Activated naive CD8-positive, alpha-beta T cell treated with anti-CD3 and anti-CD28 coated beads for 36 hours (primary cell): ENCODE results near the gene BIRC2. TPM values are rescaled to one million over a fixed set of nuclear protein-coding genes. Genes with fewer than 3 reads are reported as not detected.

ENCODE experiments used
- DNase-seq: peaks from one replicate; pipeline ENCODE4 v3.0.0; 2021
- H3K27ac Mint-ChIP-seq: one replicate; pipeline ENCODE4 v1.8.0; 2022; ENCODE audit warnings: mild to moderate bottlenecking, moderate library complexity, mixed read lengths
- H3K27me3 Mint-ChIP-seq: one replicate; pipeline ENCODE4 v1.8.0; 2022; ENCODE audit warnings: mild to moderate bottlenecking, mixed read lengths
- H3K36me3 Mint-ChIP-seq: one replicate; pipeline ENCODE4 v1.8.0; 2021; ENCODE audit warnings: mild to moderate bottlenecking, mixed read lengths
- H3K4me1 Mint-ChIP-seq: one replicate; pipeline ENCODE4 v1.8.0; 2021; ENCODE audit warnings: mixed read lengths
- H3K4me3 Mint-ChIP-seq: one replicate; pipeline ENCODE4 v1.8.0; 2022; ENCODE audit warnings: mild to moderate bottlenecking, moderate library complexity, mixed read lengths
- H3K9me3 Mint-ChIP-seq: one replicate; pipeline ENCODE4 v1.8.0; 2022; ENCODE audit warnings: mixed read lengths
- total RNA-seq, 2 experiments: library from RNA; stranded (reverse); gene quantifications; one replicate each; pipeline ENCODE4 v1.2.3, GENCODE V29; 2021

BIRC2 gene
- total RNA-seq, 2 experiments from 2014 or later = 29.6 to 30.7 TPM

DNA sequence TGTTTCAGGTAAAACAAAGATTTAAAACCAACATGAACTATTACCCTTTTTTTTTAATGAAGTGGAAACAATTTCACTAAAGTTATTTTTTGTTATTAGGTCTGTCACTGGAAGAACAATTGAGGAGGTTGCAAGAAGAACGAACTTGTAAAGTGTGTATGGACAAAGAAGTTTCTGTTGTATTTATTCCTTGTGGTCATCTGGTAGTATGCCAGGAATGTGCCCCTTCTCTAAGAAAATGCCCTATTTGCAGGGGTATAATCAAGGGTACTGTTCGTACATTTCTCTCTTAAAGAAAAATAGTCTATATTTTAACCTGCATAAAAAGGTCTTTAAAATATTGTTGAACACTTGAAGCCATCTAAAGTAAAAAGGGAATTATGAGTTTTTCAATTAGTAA lies 30.9 kb downstream of the BIRC2 start:
- Mint-ChIP-seq H3K9me3 (no peaks in the 10 kb centered on the region), H3K27me3 (no peaks in the 10 kb centered on the region), H3K36me3 (peaks cover 41% of the 10 kb centered on the region), H3K27ac (no peak overlapping the region), H3K4me3 (no peak overlapping the region), H3K4me1 (peaks cover 27% of the 10 kb centered on the region)
- no peak for DNase-seq

- H3K36me3 Mint-ChIP-seq = peaks cover 43% of the 10 kb centered on the region
- H3K9me3 Mint-ChIP-seq = no peaks in the 10 kb centered on the region
- no peak overlapping the region for H3K27ac Mint-ChIP-seq
- H3K4me1 Mint-ChIP-seq = peaks cover 25% of the 10 kb centered on the region
- no peak for DNase-seq
- H3K27me3 Mint-ChIP-seq = no peaks in the 10 kb centered on the region
- no peak overlapping the region for H3K4me3 Mint-ChIP-seq
Observed at GRCh38 chr11:102378818-102379217, 31.8 kb downstream of the BIRC2 start.

DNA sequence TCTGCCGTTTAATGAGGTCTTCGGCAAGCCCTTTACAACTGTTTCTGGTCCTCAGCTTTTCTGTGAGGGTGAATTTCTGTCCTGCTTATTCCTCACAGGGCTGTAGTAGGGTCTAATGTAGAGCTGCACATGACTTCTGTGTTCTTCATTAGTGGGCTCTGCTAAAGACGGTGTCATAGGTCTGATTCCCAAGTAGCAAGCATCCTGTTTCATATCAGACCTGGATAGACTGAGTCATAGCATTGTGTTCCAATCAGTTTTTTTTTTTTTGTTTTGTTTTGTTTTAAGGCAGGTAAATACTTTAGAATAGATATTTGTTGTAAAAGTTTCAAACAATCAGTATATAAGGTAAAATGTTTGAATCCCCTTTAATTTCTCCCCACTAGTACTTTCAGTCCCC lies 35.4 kb downstream of the BIRC2 start:
- DNase-seq = no peak
- Mint-ChIP-seq H3K36me3 (peaks cover 46% of the 10 kb centered on the region), H3K4me3 (no peak overlapping the region), H3K9me3 (no peaks in the 10 kb centered on the region), H3K4me1 (peaks cover 35% of the 10 kb centered on the region), H3K27me3 (no peaks in the 10 kb centered on the region), H3K27ac (no peak overlapping the region)

GRCh38 chr11:102383839-102384238 lies 36.8 kb downstream of the BIRC2 start:
- H3K27me3 Mint-ChIP-seq = no peaks in the 10 kb centered on the region
- no peak overlapping the region for H3K27ac Mint-ChIP-seq
- H3K4me1 Mint-ChIP-seq = peaks cover 31% of the 10 kb centered on the region

GRCh38 chr11:102384419-102385079 lies 37.5 kb downstream of the BIRC2 start:
- Mint-ChIP-seq H3K27ac (no peak overlapping the region), H3K27me3 (no peaks in the 10 kb centered on the region), H3K4me1 (peaks cover 32% of the 10 kb centered on the region), H3K4me3 (no peak overlapping the region), H3K36me3 (peaks cover 53% of the 10 kb centered on the region), H3K9me3 (peaks cover 6% of the 10 kb centered on the region)
- DNase-seq = no peak

More at GRCh38 chr11:102383839-102384238, 36.8 kb downstream of the BIRC2 start:
- H3K9me3 Mint-ChIP-seq = peaks cover under 1% of the 10 kb centered on the region
- no peak for DNase-seq
- H3K36me3 Mint-ChIP-seq = peaks cover 52% of the 10 kb centered on the region
- no peak overlapping the region for H3K4me3 Mint-ChIP-seq

DNA sequence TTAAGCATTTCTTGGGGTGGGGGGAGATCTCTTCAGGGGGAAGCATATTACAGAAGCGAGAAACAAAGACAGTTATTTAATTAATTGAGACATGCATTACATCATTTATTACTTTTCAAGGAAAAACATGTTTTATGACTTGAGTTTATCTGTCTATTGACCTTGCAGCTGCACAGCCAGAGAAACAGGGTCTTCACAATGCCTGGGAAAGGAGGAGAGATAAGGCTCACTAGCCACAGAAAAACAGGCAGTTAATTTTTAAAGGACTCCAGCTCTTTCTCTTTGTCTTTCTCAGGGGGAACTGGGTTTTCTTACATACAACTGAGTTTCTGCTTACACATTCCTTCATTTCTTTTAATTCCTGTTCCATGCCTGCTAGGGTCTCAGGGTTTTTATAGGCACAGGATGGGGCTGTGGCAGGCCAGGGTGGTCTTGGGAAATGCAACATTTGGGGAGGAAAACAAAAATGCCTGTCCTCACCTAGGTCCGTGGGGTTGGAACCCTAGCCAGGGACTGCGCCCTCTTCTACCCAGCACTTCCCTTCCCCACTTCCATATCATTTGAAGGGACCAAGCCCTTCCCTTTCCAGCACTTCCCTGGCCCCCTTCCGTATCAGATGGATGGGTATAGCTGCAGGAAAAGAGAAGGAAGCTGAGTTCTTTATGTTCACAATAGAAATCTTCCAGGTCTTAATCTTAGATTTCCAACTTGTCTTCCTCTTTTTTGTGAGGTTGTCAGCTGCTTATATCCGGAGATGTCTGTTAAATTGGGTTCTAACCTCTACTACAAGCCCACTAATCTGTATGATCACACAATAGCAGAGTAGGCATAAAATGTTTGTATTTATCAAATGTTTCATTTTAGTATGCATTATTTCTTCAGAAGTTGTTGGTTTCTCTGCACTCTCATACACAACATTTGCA lies 38.3 kb downstream of the BIRC2 start:
- Mint-ChIP-seq H3K4me1 (peaks cover 35% of the 10 kb centered on the region), H3K4me3 (no peak overlapping the region), H3K36me3 (peaks cover 52% of the 10 kb centered on the region), H3K9me3 (peaks cover 6% of the 10 kb centered on the region), H3K27ac (peak overlapping the region; percentile 27), H3K27me3 (no peaks in the 10 kb centered on the region)
- DNase-seq = no peak

DNA sequence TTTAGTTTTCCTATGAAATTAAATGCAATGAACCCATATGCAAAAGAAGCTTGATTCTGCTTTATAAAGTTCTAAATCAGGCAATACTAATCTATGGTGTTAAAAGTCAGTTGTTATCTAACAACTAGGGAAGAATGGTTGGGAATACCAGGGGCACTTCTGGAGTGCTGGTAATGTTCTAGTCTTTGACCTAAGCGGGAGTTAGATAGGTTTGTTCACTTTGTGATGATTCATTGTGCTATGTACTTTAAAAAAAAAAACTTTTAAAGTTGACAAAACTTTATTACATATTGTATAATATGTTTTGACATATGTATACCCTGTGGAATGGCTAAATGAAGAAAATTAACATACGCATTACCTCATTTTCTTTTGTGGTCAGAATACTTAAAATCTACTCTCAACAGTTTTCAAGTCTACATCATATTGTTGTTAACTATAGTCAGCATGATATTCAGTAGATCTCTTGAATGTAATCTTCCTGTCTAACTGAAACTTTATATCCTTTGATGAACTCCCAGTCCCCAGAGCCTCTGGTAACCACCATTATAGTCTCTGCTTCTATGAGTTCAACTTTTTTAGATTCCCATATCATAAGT lies 39.2 kb downstream of the BIRC2 start:
- no peak overlapping the region for H3K4me3 Mint-ChIP-seq
- H3K9me3 Mint-ChIP-seq = peaks cover 6% of the 10 kb centered on the region
- H3K36me3 Mint-ChIP-seq = peaks cover 49% of the 10 kb centered on the region
- H3K27ac Mint-ChIP-seq = peak overlapping the region; percentile 25
- DNase-seq = no peak
- no peaks in the 10 kb centered on the region for H3K27me3 Mint-ChIP-seq
- H3K4me1 Mint-ChIP-seq = peaks cover 41% of the 10 kb centered on the region

- Mint-ChIP-seq H3K9me3 (peaks cover 6% of the 10 kb centered on the region), H3K27ac (no peak overlapping the region), H3K4me1 (peaks cover 39% of the 10 kb centered on the region), H3K36me3 (peaks cover 51% of the 10 kb centered on the region), H3K27me3 (no peaks in the 10 kb centered on the region), H3K4me3 (no peak overlapping the region)
- no peak for DNase-seq
Observed at GRCh38 chr11:102387043-102387781, 40.2 kb downstream of the BIRC2 start.

GRCh38 chr11:102389253-102389652 lies 42.2 kb downstream of the BIRC2 start:
- no peaks in the 10 kb centered on the region for H3K27me3 Mint-ChIP-seq
- H3K4me1 Mint-ChIP-seq = peaks cover 47% of the 10 kb centered on the region
- no peak overlapping the region for H3K4me3 Mint-ChIP-seq
- DNase-seq = no peak
- H3K27ac Mint-ChIP-seq = no peak overlapping the region
- H3K36me3 Mint-ChIP-seq = peaks cover 58% of the 10 kb centered on the region
- peaks cover 6% of the 10 kb centered on the region for H3K9me3 Mint-ChIP-seq

GRCh38 chr11:102390667-102391465 lies 43.9 kb downstream of the BIRC2 start:
- no peak overlapping the region for H3K4me3 Mint-ChIP-seq
- peaks cover 68% of the 10 kb centered on the region for H3K36me3 Mint-ChIP-seq
- H3K27me3 Mint-ChIP-seq = no peaks in the 10 kb centered on the region
- H3K27ac Mint-ChIP-seq = peak overlapping the region; percentile 76
- peaks cover 6% of the 10 kb centered on the region for H3K9me3 Mint-ChIP-seq
- DNase-seq = peak; percentile 48
- H3K4me1 Mint-ChIP-seq = peaks cover 41% of the 10 kb centered on the region

DNA sequence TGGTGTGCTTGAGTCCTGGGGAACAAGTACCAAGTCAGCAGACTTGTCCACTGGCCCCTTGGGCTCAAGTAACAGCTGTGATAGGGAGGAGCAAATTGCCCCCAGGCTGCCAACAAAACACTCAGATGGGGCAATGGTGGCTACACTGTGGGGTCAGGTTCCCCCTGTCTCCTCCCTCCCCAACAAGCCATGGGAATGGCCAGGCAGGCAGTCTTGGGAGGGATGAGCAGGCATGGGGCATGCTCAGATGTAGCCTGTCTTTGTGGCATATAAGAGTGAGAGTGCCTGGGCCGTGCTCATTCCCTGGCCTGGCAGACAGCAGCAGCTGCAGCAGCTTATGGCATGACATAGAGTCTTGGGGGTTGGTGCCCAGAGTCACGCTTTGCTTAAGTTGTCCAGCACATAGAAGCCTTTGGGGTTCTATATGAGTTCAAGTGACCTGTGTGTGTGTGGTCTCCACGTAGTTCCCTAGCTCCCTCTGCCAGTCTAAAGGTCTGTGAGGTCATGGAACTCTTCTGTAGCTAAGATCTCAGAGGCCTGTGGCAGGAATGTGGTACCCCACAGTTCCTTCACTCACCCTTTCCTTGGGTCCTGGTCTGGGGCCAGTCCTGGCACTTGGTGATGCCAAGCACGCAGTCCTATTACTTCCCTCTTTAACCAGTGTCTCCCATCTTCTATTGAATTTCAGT lies 44.7 kb downstream of the BIRC2 start:
- H3K36me3 Mint-ChIP-seq = peaks cover 68% of the 10 kb centered on the region
- no peak overlapping the region for H3K4me3 Mint-ChIP-seq
- peaks cover 40% of the 10 kb centered on the region for H3K4me1 Mint-ChIP-seq

DNA sequence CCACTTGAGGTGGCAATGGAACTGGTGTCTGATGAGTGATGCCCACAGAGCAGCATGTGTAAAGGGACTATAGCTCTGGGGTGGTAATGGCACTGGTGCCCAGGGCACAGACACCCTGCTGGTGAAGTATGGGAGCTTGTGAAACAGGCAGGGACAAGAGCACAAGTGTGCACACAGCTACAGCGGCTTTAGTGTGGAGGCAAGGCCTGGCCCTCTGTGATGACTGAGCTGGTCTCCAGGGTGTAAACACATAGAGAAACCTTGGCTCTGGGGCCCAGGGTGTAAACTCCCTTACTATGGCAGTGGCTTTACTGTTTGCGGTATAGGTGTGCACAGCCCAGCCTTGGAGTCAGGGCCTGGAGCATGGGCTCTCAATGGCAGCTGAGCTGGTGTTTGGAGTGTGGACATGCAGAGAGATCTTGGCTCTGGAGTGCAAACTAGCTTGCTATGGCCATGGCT lies 46.3 kb downstream of the BIRC2 start:
- no peak overlapping the region for H3K4me3 Mint-ChIP-seq
- H3K36me3 Mint-ChIP-seq = peaks cover 59% of the 10 kb centered on the region

More for the DNA sequence above, 44.7 kb downstream of the BIRC2 start:
- no peaks in the 10 kb centered on the region for H3K27me3 Mint-ChIP-seq
- H3K9me3 Mint-ChIP-seq = peaks cover 6% of the 10 kb centered on the region
- no peak for DNase-seq
- no peak overlapping the region for H3K27ac Mint-ChIP-seq

DNA sequence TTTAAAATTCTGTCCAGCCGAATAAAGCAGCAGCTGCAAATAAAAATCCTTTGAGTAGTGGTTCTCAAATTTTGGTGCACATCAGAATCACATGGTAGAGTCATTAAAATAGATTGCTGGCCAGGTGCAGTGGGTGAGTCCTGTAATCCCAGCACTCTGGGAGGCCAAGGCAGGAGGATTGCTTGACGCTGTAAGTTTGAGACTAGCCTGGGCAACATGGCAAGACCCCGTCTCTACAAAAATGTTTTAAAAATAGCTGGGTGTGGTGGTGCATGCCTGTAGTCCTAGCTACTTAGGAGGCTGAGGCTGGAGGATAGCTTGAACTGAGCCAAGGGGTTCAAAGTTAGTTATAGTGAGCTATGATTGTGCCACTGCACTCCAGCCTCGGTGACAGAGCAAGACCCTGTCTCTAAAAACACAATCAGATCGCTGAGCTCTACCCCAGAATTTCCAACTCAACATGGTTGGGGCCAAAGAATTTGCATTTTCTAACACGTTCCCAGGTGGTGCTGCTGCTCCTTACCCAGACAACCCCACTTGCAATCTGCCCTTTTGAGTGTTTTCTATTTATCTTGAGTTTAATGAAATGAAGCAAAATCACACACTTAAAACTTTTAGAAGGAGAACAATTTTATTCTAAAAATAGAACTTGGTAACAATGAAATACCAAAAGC lies 48.8 kb downstream of the BIRC2 start:
- Mint-ChIP-seq H3K4me1 (peaks cover 46% of the 10 kb centered on the region), H3K27me3 (no peaks in the 10 kb centered on the region), H3K9me3 (peaks cover 1% of the 10 kb centered on the region), H3K36me3 (peaks cover 53% of the 10 kb centered on the region), H3K27ac (peak overlapping the region; percentile 29), H3K4me3 (no peak overlapping the region)
- DNase-seq = no peak

More for the DNA sequence above, 46.3 kb downstream of the BIRC2 start:
- H3K27me3 Mint-ChIP-seq = no peaks in the 10 kb centered on the region
- peak overlapping the region; percentile 67 for H3K27ac Mint-ChIP-seq
- peaks cover 6% of the 10 kb centered on the region for H3K9me3 Mint-ChIP-seq
- H3K4me1 Mint-ChIP-seq = peaks cover 46% of the 10 kb centered on the region
- no peak for DNase-seq
